GM12878 (cell line): ENCODE measurements around the gene PDZD11.

ENCODE experiments used
- FOS ChIP-seq: IDR thresholded peaks from 3 replicates; pipeline ENCODE4 v1.6.1; 2011; ENCODE audit warnings: borderline replicate concordance; ENCODE audit not compliant: insufficient read length; ENCODE audit errors: extremely low read depth
- PKNOX1 ChIP-seq: fragments of 450-650 bp; IDR thresholded peaks from 2 replicates; pipeline ENCODE4 v1.6.1; 2016; ENCODE audit warnings: mild to moderate bottlenecking
- STAT1 ChIP-seq: fragments of 450-650 bp; conservative IDR thresholded peaks from 2 replicates; pipeline ENCODE4 v1.6.1; 2014; ENCODE audit warnings: antibody characterized with exemption, mild to moderate bottlenecking
- TCF7 ChIP-seq: IDR thresholded peaks from 2 replicates; pipeline ENCODE4 v1.6.1; 2014; ENCODE audit warnings: antibody characterized with exemption, borderline replicate concordance
- ZBTB40 ChIP-seq: fragments of 450-650 bp; IDR thresholded peaks from 2 replicates; pipeline ENCODE4 v1.6.1; 2016; ENCODE audit warnings: mild to moderate bottlenecking, moderate library complexity, borderline replicate concordance

DNA sequence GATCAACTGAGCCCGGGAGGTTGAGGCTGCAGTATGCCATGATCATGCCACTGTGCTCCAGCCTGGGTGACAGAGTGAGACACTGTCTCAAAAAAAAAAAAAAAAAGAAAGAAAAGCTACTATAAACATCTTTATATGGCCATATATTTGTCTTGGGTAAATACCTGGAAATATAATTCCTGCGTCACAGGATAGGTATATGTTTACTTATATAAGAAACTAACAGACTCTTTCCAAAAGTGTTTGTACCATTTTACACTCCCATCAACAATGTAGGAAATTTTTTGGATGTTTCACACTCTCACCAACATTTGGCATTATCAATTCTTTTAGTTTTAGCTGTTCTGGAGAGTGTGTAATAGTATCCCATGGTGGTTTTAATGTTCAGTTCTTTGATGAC is 42.5 kb downstream of the PDZD11 start:
- TF ChIP-seq ZBTB40 (no peak), STAT1 (no peak), TCF7 (no peak), FOS (no peak), PKNOX1 (no peak)
